GM19035 (cell line): ENCODE results near the gene PLA2G12A.
A peak's percentile ranks its signal among the peaks of the same experiment; 100 is the strongest.

Experiments
- ATAC-seq: cut with Tn5 transposase; IDR thresholded peaks from one replicate; pipeline ENCODE4 v1.9.1; 2021; ENCODE audit not compliant: unreplicated experiment

PLA2G12A gene

GRCh38 chr4:109729117-109729717 is 653 bp downstream of the PLA2G12A start:
- no peak for ATAC-seq

GRCh38 chr4:109728385-109728784 is 1.5 kb downstream of the PLA2G12A start:
- no peak for ATAC-seq

- ATAC-seq = no peak
Observed at GRCh38 chr4:109723110-109723509, 6.8 kb downstream of the PLA2G12A start.

GRCh38 chr4:109722357-109722756 is 7.5 kb downstream of the PLA2G12A start:
- no peak for ATAC-seq

GRCh38 chr4:109721033-109721432 is 8.8 kb downstream of the PLA2G12A start:
- no peak for ATAC-seq

- ATAC-seq = no peak
Observed at GRCh38 chr4:109719604-109720003, 10.3 kb downstream of the PLA2G12A start.

GRCh38 chr4:109718759-109719158 is 11.1 kb downstream of the PLA2G12A start:
- no peak for ATAC-seq

GRCh38 chr4:109713500-109713899 is 16.4 kb downstream of the PLA2G12A start:
- ATAC-seq = no peak

- peak; percentile 84 for ATAC-seq
Observed at GRCh38 chr4:109708990-109709389, 20.9 kb downstream of the PLA2G12A start.

- no peak for ATAC-seq
Observed at GRCh38 chr4:109708435-109708834, 21.4 kb downstream of the PLA2G12A start.

- ATAC-seq = no peak
Observed at GRCh38 chr4:109703664-109704361, 26.1 kb downstream of the PLA2G12A start.

- ATAC-seq = peak; percentile 80
Observed at GRCh38 chr4:109702950-109703663, 26.8 kb downstream of the PLA2G12A start, which contains the start of gene CASP6. Gene CASP6 (minus strand): TSS chr4:109703445. CDS start chr4:109703395, 50 bp downstream.

- no peak for ATAC-seq
Observed at GRCh38 chr4:109701566-109702410, 28.1 kb downstream of the PLA2G12A start.

GRCh38 chr4:109699553-109700225 is 30.2 kb downstream of the PLA2G12A start:
- no peak for ATAC-seq

GRCh38 chr4:109698656-109699055 is 31.2 kb downstream of the PLA2G12A start:
- no peak for ATAC-seq

GRCh38 chr4:109691411-109691920 is 38.4 kb downstream of the PLA2G12A start:
- no peak for ATAC-seq

GRCh38 chr4:109690690-109691410 is 39.0 kb downstream of the PLA2G12A start:
- ATAC-seq = peak; percentile 79

GRCh38 chr4:109684727-109685126 is 45.1 kb downstream of the PLA2G12A start:
- ATAC-seq = no peak

GRCh38 chr4:109683621-109684253 is 46.1 kb downstream of the PLA2G12A start:
- no peak for ATAC-seq
